Heart left ventricle (tissue), 16 donors: ENCODE data around the gene SP4. TPM values are rescaled to one million over a fixed set of nuclear protein-coding genes. Genes with fewer than 3 reads are reported as not detected.

Experiments used
- ATAC-seq, 4 donors: fragments of 200-7000 bp; cut with Tn5 transposase; one replicate each; pipeline ENCODE4 v1.9.1; 2020 to 2022; ENCODE audit warnings: moderate library complexity in 4 of 4, mild to moderate bottlenecking in 3 of 4, moderate number of reproducible peaks in 1 of 4
- DNase-seq, 5 donors: peaks; one replicate each; pipeline ENCODE4 v3.0.0-alpha.2; 2020
- H3K27ac ChIP-seq, 12 donors: fragments of 200-600 bp; sonication (generic) in 4 of 12; one replicate each; pipeline versions ENCODE4 v1.5.0 to v1.8.0; 2016 to 2022; ENCODE audit warnings: mild to moderate bottlenecking in 2 of 12
- H3K27me3 ChIP-seq, 9 donors: fragments of 200-600 bp; sonication (generic) in 2 of 9; one replicate each; pipeline versions ENCODE4 v1.5.1 to v1.8.0; 2016 to 2022; ENCODE audit warnings: mild to moderate bottlenecking in 3 of 9
- H3K36me3 ChIP-seq, 9 donors: fragments of 200-600 bp; sonication (generic) in 2 of 9; one replicate each; pipeline versions ENCODE4 v1.5.0 to v1.8.0; 2018 to 2022; ENCODE audit warnings: mild to moderate bottlenecking in 2 of 9
- H3K4me1 ChIP-seq, 12 donors: fragments of 200-600 bp; sonication (generic) in 4 of 12; one replicate each; pipeline versions ENCODE4 v1.5.0 to v1.8.0; 2016 to 2022; ENCODE audit warnings: mild to moderate bottlenecking in 3 of 12
- H3K4me3 ChIP-seq, 12 donors: fragments of 200-600 bp; sonication (generic) in 4 of 12; one replicate each; pipeline versions ENCODE4 v1.5.0 to v1.8.0; 2017 to 2022; ENCODE audit warnings: mild to moderate bottlenecking in 9 of 12, moderate library complexity in 4 of 12
- H3K9me3 ChIP-seq, 12 donors: fragments of 200-600 bp; sonication (generic) in 4 of 12; one replicate each; pipeline versions ENCODE4 v1.5.0 to v1.8.0; 2016 to 2022; ENCODE audit warnings: mild to moderate bottlenecking in 1 of 12
- POLR2A ChIP-seq, 2 donors: fragments of 450-650 bp; IDR thresholded peaks; one replicate each; pipeline ENCODE4 v1.6.1; 2017; ENCODE audit warnings: antibody characterized with exemption in 2 of 2, mild to moderate bottlenecking in 2 of 2, moderate library complexity in 2 of 2
- WGBS, 4 donors: extraction: QIAGEN DNeasy Blood & Tissue Kit in 2 of 4; methylation state at CpG; one replicate each; pipeline versions ENCODE4 v1.1.5 to v1.1.7; 2013 to 2018; 5-methylcytosine and 5-hydroxymethylcytosine counted together
- intact Hi-C, 10 donors: fragments of 100-400 bp; cut with DNase I; formaldehyde crosslinking; loops; one replicate each; pipeline versions ENCODE4 v1.11.1 to v1.14.2; 2022
- polyA plus RNA-seq, 2 donors: library from polyadenylated mRNA; stranded (reverse); fragments of 200-250 nt; gene quantifications; one replicate each; pipeline ENCODE4 v1.2.3, GENCODE V29; 2013
- total RNA-seq, 9 donors: library from RNA; depleted of rRNA in 2 of 9; stranded (reverse); fragments of >200 nt in 2 of 9; fragmentation: NEBNext Ultra II Directional in 3 of 9; extraction: Animal tissue kit (Norgen Biotek cat#: 25700) in 3 of 9; gene quantifications; one replicate each; pipeline versions ENCODE4 v1.1.0 to v1.2.4, GENCODE V29; 2016 to 2023
- TF ChIP-seq, protein P1 (sequence below), 12 donors: fragments of 200-600 bp; sonication (generic) in 4 of 12; IDR thresholded peaks; one replicate each; pipeline versions ENCODE4 v1.5.0 to v1.8.0; 2018 to 2022; ENCODE audit warnings: antibody characterized with exemption in 12 of 12, mild to moderate bottlenecking in 5 of 12
- donor health status: ischemic (EF 13 %, LVEDD 7.1; RV severe dilation, severe dysfunction).
- donor health status: healthy with polysubstance abuse.
- donor health status: DM: no; HTN: yes; CAD: no.
- donor health status: DM: no; HTN: no; CAD: no.
- donor health status: ischemic (EF 25% LVEDD 6.9; RV normal size, moderate dysfunction).
- donor health status: ischemic (EF 25% LVEDD 5.7; RV mildly dilated, moderate dysfunction).
- donor health status: healthy.
- donor health status: DM: yes; HTN: yes; CAD: no.
- donor health status: ischemic (EF 35%, LVEDD 5.7; RV mildly dilated, moderate dysfunction).
- donor health status: nonischemic (EF 11% LVEDD 7.7; RV severe dilation, severe dysfunction).
- donor health status: DM: yes; HTN: yes; CAD: no.
- donor health status: PGD.
- donor health status: ischemic (EF 29% LVEDD 5.4; RV normal size, mild dysfunction).
- donor health status: nonischemic (EF 23%, LVEDD 6.1; RV moderate dilation, normal function).

Gene SP4
- total and polyA plus RNA-seq, 11 donors: 1.5 to 8.9 (median 5.7) TPM

DNA sequence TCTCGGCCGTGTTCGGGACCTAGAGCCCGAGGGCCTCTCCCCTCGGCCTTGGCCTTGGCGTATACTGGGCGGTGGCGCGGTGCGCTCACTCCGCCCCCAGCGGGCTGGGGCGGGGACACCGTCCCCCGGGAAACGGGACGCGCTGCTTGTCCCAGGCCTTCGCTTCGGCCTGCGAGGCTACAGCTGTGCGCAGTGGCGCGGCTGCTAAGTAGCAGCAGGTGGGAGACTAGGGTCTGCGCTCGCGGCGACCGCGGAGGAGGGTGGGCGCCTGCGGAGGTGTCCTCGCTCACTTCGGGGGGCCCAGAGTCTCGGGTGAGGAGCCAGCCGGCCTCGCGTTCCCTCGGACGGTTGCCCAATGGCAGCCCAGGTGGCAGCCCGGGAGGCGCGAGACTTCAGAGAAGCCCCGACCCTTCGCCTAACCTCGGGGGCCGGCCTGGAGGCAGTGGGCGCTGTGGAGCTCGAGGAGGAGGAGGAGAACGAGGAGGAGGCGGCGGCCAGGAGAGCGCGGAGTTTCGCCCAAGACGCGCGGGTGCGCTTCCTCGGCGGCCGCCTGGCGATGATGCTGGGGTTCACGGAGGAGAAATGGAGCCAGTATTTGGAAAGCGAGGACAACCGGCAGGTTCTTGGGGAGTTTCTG, 115.1 kb downstream of the SP4 start, which contains the start of gene DNAH11:
DNAH11 (plus strand) TSS at position 149 of the 637 bp plus-strand sequence; CDS start at position 356, 207 bp downstream.
- Histone ChIP-seq H3K27ac (no peak within 1 kb of the TSS), H3K27me3 (peaks cover 11 to 58% (median 16%) of the 10 kb centered on the region in 9 donors), H3K4me1 (peaks cover 0 to 22% (median 5%) of the 10 kb centered on the region in 12 donors), H3K36me3 (no peaks in the 10 kb centered on the region), H3K4me3 (peak within 1 kb of the TSS; percentile 10 to 58 (median 44)), H3K9me3 (no peaks in the 10 kb centered on the region)
- 0 to 2% (median 1%) methylated on average over 22 to 66 of the region's 66 CpGs for WGBS, 4 donors
- ATAC-seq (peak; percentile 55 to 98 (median 90)), DNase-seq (peak in 4 of 5 donors; percentile 22 to 70 (median 50))
- intact Hi-C loops: no loop called here
- TF ChIP-seq, protein P1, sequence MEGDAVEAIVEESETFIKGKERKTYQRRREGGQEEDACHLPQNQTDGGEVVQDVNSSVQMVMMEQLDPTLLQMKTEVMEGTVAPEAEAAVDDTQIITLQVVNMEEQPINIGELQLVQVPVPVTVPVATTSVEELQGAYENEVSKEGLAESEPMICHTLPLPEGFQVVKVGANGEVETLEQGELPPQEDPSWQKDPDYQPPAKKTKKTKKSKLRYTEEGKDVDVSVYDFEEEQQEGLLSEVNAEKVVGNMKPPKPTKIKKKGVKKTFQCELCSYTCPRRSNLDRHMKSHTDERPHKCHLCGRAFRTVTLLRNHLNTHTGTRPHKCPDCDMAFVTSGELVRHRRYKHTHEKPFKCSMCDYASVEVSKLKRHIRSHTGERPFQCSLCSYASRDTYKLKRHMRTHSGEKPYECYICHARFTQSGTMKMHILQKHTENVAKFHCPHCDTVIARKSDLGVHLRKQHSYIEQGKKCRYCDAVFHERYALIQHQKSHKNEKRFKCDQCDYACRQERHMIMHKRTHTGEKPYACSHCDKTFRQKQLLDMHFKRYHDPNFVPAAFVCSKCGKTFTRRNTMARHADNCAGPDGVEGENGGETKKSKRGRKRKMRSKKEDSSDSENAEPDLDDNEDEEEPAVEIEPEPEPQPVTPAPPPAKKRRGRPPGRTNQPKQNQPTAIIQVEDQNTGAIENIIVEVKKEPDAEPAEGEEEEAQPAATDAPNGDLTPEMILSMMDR (IDR thresholded peaks at IDR 0.05): no peak
- TF ChIP-seq POLR2A (IDR thresholded peaks at IDR 0.05): no peak

DNA sequence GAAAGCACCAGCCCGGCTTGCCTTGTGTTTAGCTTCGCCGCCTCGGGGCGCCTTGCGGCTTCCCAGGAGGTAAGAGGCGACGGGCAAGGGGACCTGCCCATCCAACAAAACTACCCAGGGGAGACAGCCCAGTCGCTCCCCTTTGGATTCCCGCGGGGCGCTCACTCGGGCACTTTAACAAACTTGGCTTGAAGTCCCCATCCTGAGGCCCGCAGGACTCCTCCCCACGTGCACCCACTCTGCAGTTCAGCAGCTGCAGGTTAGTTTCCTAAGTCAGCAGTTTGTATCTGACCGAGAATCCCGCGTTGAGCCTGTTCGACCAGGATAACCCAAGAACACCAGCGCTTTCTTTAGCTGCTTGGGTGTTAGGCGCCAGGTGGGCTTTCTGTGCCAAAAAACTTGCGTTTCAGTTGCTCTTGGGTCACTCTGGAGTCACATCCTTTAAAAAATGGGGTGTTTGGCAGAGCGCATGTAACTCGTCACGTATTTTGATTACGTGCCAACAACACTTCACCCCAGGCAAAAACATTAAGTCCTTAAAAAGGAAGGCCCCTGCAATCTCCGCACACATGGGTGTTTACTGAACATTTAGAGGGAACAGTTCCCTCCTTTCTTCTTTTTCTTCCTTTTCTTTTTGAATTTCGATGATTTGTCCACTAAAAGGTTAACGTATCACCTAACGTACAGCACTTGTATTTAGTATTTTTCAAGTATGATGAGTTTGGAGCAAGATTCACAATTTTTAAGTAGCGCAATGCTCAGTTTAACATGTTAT, 115.8 kb downstream of the SP4 start:
- Histone ChIP-seq H3K27ac (no peak overlapping the region), H3K27me3 (peaks cover 11 to 57% (median 16%) of the 10 kb centered on the region in 9 donors), H3K4me1 (peaks cover 0 to 20% (median 5%) of the 10 kb centered on the region in 12 donors), H3K9me3 (no peaks in the 10 kb centered on the region), H3K4me3 (peak overlapping the region in 11 of 12 donors; percentile 25 to 58 (median 46)), H3K36me3 (no peaks in the 10 kb centered on the region)
- DNase-seq: no peak
- intact Hi-C loops: no loop called here
- no peak for TF ChIP-seq POLR2A (IDR thresholded peaks at IDR 0.05)
- TF ChIP-seq, protein P1 (IDR thresholded peaks at IDR 0.05): no peak
- WGBS, 4 donors: 8 to 13% (median 8%) methylated on average over 31 of the region's 31 CpGs
- peak in 2 of 4 donors; percentile 24 to 52 for ATAC-seq

DNA sequence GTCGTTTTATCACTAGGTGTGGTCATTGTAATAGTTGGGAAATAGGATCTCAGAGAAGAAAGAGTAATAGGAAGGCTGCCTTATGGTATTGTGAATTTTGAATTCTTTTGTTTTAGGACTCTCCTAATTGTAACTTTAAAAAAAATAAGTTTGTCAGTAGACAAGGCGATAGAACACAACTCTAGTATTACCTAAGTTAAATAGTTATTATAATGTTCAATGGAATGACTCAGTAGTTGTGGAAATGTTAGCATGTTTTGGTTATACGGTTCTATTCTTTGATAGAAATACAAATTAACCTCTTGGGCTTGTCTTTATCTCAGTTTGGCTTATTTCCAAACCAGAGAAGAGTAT, 116.4 kb downstream of the SP4 start:
- H3K9me3 ChIP-seq: no peaks in the 10 kb centered on the region
- H3K4me1 ChIP-seq: peaks cover 0 to 16% (median 5%) of the 10 kb centered on the region in 12 donors
- H3K36me3 ChIP-seq: no peaks in the 10 kb centered on the region
- TF ChIP-seq POLR2A (IDR thresholded peaks at IDR 0.05): no peak
- no peak for ATAC-seq
- peaks cover 11 to 57% (median 16%) of the 10 kb centered on the region in 9 donors for H3K27me3 ChIP-seq
- WGBS, 4 donors: 23 to 54% (median 34%) methylated on average over 3 of the region's 3 CpGs
- intact Hi-C loops: no loop called here
- no peak overlapping the region for H3K4me3 ChIP-seq
- no peak overlapping the region for H3K27ac ChIP-seq
- DNase-seq: no peak

DNA sequence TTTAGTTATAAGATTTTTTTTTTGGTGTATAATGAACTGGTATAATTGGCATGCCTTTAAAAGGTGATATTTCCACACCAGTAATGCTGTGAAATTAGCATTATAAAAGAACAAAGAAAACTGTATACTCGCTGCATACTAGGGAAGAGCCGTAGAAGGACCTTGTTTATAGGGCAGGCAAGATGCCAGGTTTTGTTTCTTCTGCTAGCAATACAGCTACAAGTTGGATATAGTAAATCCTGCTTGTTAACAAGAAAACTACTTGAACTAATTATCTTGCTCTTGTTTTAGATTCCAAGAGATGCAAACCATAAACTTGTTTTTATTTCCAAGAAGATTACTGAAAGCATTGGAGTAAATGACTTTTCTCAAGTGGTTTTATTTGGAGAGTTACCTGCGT, 116.8 kb downstream of the SP4 start:
- no peak overlapping the region for H3K27ac ChIP-seq
- WGBS, 4 donors: 58 to 67% (median 61%) methylated on average over 3 of the region's 3 CpGs
- no peak overlapping the region for H3K4me3 ChIP-seq
- peaks cover 0 to 16% (median 5%) of the 10 kb centered on the region in 12 donors for H3K4me1 ChIP-seq
- peaks cover 11 to 57% (median 16%) of the 10 kb centered on the region in 9 donors for H3K27me3 ChIP-seq
- DNase-seq (no peak), ATAC-seq (no peak)
- H3K9me3 ChIP-seq: no peaks in the 10 kb centered on the region
- intact Hi-C loops: no loop called here
- TF ChIP-seq, protein P1 (IDR thresholded peaks at IDR 0.05): no peak
- no peak for TF ChIP-seq POLR2A (IDR thresholded peaks at IDR 0.05)
- no peaks in the 10 kb centered on the region for H3K36me3 ChIP-seq
